H1 (cell line): ENCODE data around the gene NOL4L. TPM values are rescaled to one million over a fixed set of nuclear protein-coding genes. Genes with fewer than 3 reads are reported as not detected.

Experiments
- CTCF ChIA-PET: fragments of 300-600 bp; sonication (Branson Sonifier 250); formaldehyde crosslinking; loops from one replicate; lab custom pipeline; 2021; ENCODE audit not compliant: partially characterized antibody; lab: Charles Lee
- POLR2A ChIA-PET: fragments of 300-600 bp; sonication (Branson Sonifier 250); formaldehyde crosslinking; loops from one replicate; lab custom pipeline; 2021; ENCODE audit warnings: inconsistent platforms; ENCODE audit not compliant: partially characterized antibody; lab: Charles Lee
- DNase-seq, 2 experiments: peaks; one replicate each; pipeline versions ENCODE4 v3.0.0 to v3.0.0-alpha.2; 2010 to 2022; ENCODE audit warnings: low spot score in 2 of 2, low read depth in 1 of 2, mixed read lengths in 1 of 2
- FAIRE-seq: peaks from 2 replicates; lab custom pipeline; 2011; peaks lifted over from hg19 to GRCh38; lab: Jason Lieb, UNC
- H2AFZ ChIP-seq: 2 replicates; pipeline ENCODE4 v1.8.1; 2012; ENCODE audit warnings: low read length, inconsistent platforms
- H2AK5ac ChIP-seq: 2 replicates; pipeline ENCODE4 v1.6.1; 2013; ENCODE audit warnings: low read depth, low read length
- H2BK120ac ChIP-seq: replicated peaks from 2 replicates; pipeline ENCODE3; 2013; ENCODE audit warnings: low read depth, low read length, inconsistent platforms
- H2BK12ac ChIP-seq: 2 replicates; pipeline ENCODE4 v1.6.1; 2013; ENCODE audit warnings: low read depth, low read length
- H2BK15ac ChIP-seq: 2 replicates; pipeline ENCODE4 v1.6.1; 2013; ENCODE audit warnings: low read length
- H2BK20ac ChIP-seq: 2 replicates; pipeline ENCODE4 v1.6.1; 2013; ENCODE audit warnings: low read length
- H2BK5ac ChIP-seq: 2 replicates; pipeline ENCODE4 v1.6.1; 2013; ENCODE audit warnings: low read depth, low read length
- H3K14ac ChIP-seq: 2 replicates; pipeline ENCODE4 v1.6.1; 2013; ENCODE audit warnings: inconsistent platforms; ENCODE audit not compliant: insufficient read length
- H3K18ac ChIP-seq: 2 replicates; pipeline ENCODE4 v1.6.1; 2013; ENCODE audit warnings: low read length; ENCODE audit errors: extremely low read depth
- H3K23ac ChIP-seq: 2 replicates; pipeline ENCODE4 v1.6.1; 2013; ENCODE audit warnings: inconsistent platforms; ENCODE audit not compliant: insufficient read length
- H3K23me2 ChIP-seq: 2 replicates; pipeline ENCODE4 v1.6.1; 2013; ENCODE audit warnings: low read depth, low read length
- H3K27ac ChIP-seq: 2 replicates; pipeline ENCODE4 v1.6.1; 2011; ENCODE audit warnings: low read depth, low read length, inconsistent platforms
- H3K27me3 ChIP-seq, 4 experiments: replicated peaks in 1 of 4; 1 replicate in 1 of 4; 2 replicates in 3 of 4; pipeline versions ENCODE4 v1.6.1 to v1.8.1; 2011 to 2013; ENCODE audit warnings: low read length in 3 of 4, mild to moderate bottlenecking in 3 of 4, inconsistent platforms in 2 of 4, mixed read lengths in 2 of 4, moderate library complexity in 1 of 4; ENCODE audit not compliant: control insufficient read depth in 3 of 4, insufficient read depth in 3 of 4; ENCODE audit errors: extremely low read depth in 1 of 4
- H3K36me3 ChIP-seq, 4 experiments: 2 replicates each; pipeline versions ENCODE4 v1.6.1 to v1.8.1; 2011 to 2013; ENCODE audit warnings: mild to moderate bottlenecking in 4 of 4, low read length in 3 of 4, moderate library complexity in 2 of 4, control low read depth in 1 of 4, inconsistent platforms in 1 of 4; ENCODE audit not compliant: insufficient read depth in 4 of 4, control insufficient read depth in 2 of 4
- H3K4ac ChIP-seq: replicated peaks from 2 replicates; pipeline ENCODE3; 2013; ENCODE audit warnings: low read length, low read depth, mixed read lengths, inconsistent platforms; ENCODE audit not compliant: insufficient read length
- H3K4me1 ChIP-seq, 4 experiments: replicated peaks in 1 of 4; 1 replicate in 1 of 4; 2 replicates in 3 of 4; pipeline versions ENCODE4 v1.6.1 to v1.8.1; 2011 to 2013; ENCODE audit warnings: low read length in 3 of 4, inconsistent platforms in 2 of 4, mixed read lengths in 1 of 4; ENCODE audit not compliant: insufficient read depth in 4 of 4, control insufficient read depth in 3 of 4
- H3K4me2 ChIP-seq, 2 experiments: 2 replicates each; pipeline versions ENCODE4 v1.6.1 to v1.8.1; 2011 to 2013; ENCODE audit warnings: low read depth in 2 of 2, low read length in 2 of 2, control low read depth in 1 of 2, inconsistent platforms in 1 of 2, mild to moderate bottlenecking in 1 of 2; ENCODE audit not compliant: insufficient read depth in 1 of 2
- H3K4me3 ChIP-seq, 4 experiments: fragments of 200-600, 300-600 bp in 1 of 4; sonication (generic), shearing (Covaris generic), sonication (Bioruptor Twin) in 1 of 4; 2 replicates each; pipeline versions ENCODE4 v1.5.1 to v1.8.1; 2011 to 2016; ENCODE audit warnings: low read length in 4 of 4, low read depth in 3 of 4, control low read depth in 2 of 4, inconsistent platforms in 2 of 4, mild to moderate bottlenecking in 2 of 4, mixed read lengths in 1 of 4, moderate library complexity in 1 of 4; ENCODE audit not compliant: insufficient read depth in 2 of 4; ENCODE audit errors: extremely low read depth in 1 of 4
- H3K56ac ChIP-seq: replicated peaks from 2 replicates; pipeline ENCODE3; 2013; ENCODE audit warnings: low read depth, mild to moderate bottlenecking, mixed read lengths, low read length, inconsistent platforms; ENCODE audit not compliant: insufficient read length
- H3K79me1 ChIP-seq: 2 replicates; pipeline ENCODE4 v1.6.1; 2013; ENCODE audit warnings: low read depth, low read length, control low read depth
- H3K79me2 ChIP-seq, 2 experiments: 2 replicates each; pipeline versions ENCODE4 v1.6.1 to v1.8.1; 2012 to 2013; ENCODE audit warnings: low read length in 2 of 2, mild to moderate bottlenecking in 2 of 2, inconsistent platforms in 1 of 2; ENCODE audit not compliant: insufficient read depth in 2 of 2, control insufficient read depth in 1 of 2
- H3K9ac ChIP-seq, 4 experiments: replicated peaks in 1 of 4; 1 replicate in 1 of 4; 2 replicates in 3 of 4; pipeline versions ENCODE4 v1.6.1 to v1.8.1; 2011 to 2013; ENCODE audit warnings: low read depth in 3 of 4, low read length in 3 of 4, control low read depth in 2 of 4, mild to moderate bottlenecking in 2 of 4, moderate library complexity in 2 of 4, inconsistent platforms in 1 of 4; ENCODE audit errors: extremely low read depth in 1 of 4
- H3K9me3 ChIP-seq, 2 experiments: 2 replicates each; pipeline versions ENCODE4 v1.6.1 to v1.8.1; 2012 to 2013; ENCODE audit warnings: mild to moderate bottlenecking in 2 of 2, moderate library complexity in 2 of 2, control low read depth in 1 of 2, inconsistent platforms in 1 of 2, low read depth in 1 of 2, low read length in 1 of 2, mixed read lengths in 1 of 2; ENCODE audit not compliant: insufficient read depth in 2 of 2
- H4K20me1 ChIP-seq, 2 experiments: replicated peaks in 1 of 2; 2 replicates each; pipeline versions ENCODE3 to v1.8.1; 2011 to 2013; ENCODE audit warnings: inconsistent platforms in 2 of 2, low read length in 2 of 2, mild to moderate bottlenecking in 1 of 2; ENCODE audit not compliant: insufficient read depth in 2 of 2, control insufficient read depth in 1 of 2
- H4K5ac ChIP-seq: 2 replicates; pipeline ENCODE4 v1.6.1; 2013; ENCODE audit warnings: low read length, low read depth, mixed read lengths, inconsistent platforms; ENCODE audit not compliant: insufficient read length
- H4K8ac ChIP-seq: 2 replicates; pipeline ENCODE4 v1.8.0; 2013; ENCODE audit warnings: mild to moderate bottlenecking, moderate library complexity, low read length, inconsistent platforms; ENCODE audit not compliant: insufficient read depth; ENCODE audit errors: extremely low read depth
- H4K91ac ChIP-seq: replicated peaks from 2 replicates; pipeline ENCODE3; 2013; ENCODE audit warnings: low read length, mixed read lengths, inconsistent platforms; ENCODE audit not compliant: insufficient read length
- E2F6 ChIP-seq: IDR thresholded peaks from 2 replicates; pipeline ENCODE4 v1.6.1; 2012; ENCODE audit warnings: inconsistent platforms
- FOSL1 ChIP-seq: IDR thresholded peaks from 2 replicates; pipeline ENCODE4 v1.6.1; 2011; ENCODE audit warnings: mild to moderate bottlenecking, low read depth, low read length, moderate library complexity; ENCODE audit not compliant: insufficient read depth
- KDM1A ChIP-seq: fragments of 200-600, 300-600 bp; sonication (generic); IDR thresholded peaks from 2 replicates; pipeline ENCODE4 v1.7.1; 2016; ENCODE audit warnings: mild to moderate bottlenecking, low read length, borderline replicate concordance
- KDM4A ChIP-seq: IDR thresholded peaks from one replicate; pipeline ENCODE4 v1.7.1; 2012; ENCODE audit warnings: low read depth, mild to moderate bottlenecking, moderate library complexity, low read length, inconsistent platforms; ENCODE audit not compliant: severe bottlenecking
- PHF8 ChIP-seq: fragments of 200-600 bp; sonication (generic); conservative IDR thresholded peaks from 2 replicates; pipeline ENCODE4 v1.7.1; 2012; ENCODE audit warnings: low read depth, mild to moderate bottlenecking, inconsistent platforms, low read length, moderate library complexity
- POLR2A ChIP-seq, 2 experiments: IDR thresholded peaks; 1 replicate in 1 of 2; 2 replicates in 1 of 2; pipeline ENCODE4 v1.6.1; 2011; ENCODE audit warnings: low read depth in 2 of 2, low read length in 2 of 2, mild to moderate bottlenecking in 2 of 2; ENCODE audit errors: control extremely low read depth in 1 of 2
- POU5F1 ChIP-seq: IDR thresholded peaks from 2 replicates; pipeline ENCODE4 v1.6.1; 2011; ENCODE audit warnings: low read depth, mild to moderate bottlenecking, low read length, moderate library complexity
- ZNF274 ChIP-seq: IDR thresholded peaks from 2 replicates; pipeline ENCODE4 v1.7.0; 2012; ENCODE audit warnings: low read length, borderline replicate concordance; ENCODE audit errors: extremely low read depth
- WGBS, 2 experiments: shearing (Covaris generic) in 1 of 2; methylation state at CpG; one replicate each; pipeline versions ENCODE4 v1.1.6 to v1.1.7; 2013 to 2015; ENCODE audit warnings: low lambda C conversion rate in 2 of 2, mixed read lengths in 2 of 2, inconsistent platforms in 1 of 2, low coverage in 1 of 2, missing lambda C conversion rate in 1 of 2; ENCODE audit not compliant: insufficient replicate concordance in 2 of 2, insufficient coverage in 1 of 2, insufficient read length in 1 of 2; ENCODE audit errors: extremely low coverage in 1 of 2, missing lambda C conversion rate in 1 of 2; 5-methylcytosine and 5-hydroxymethylcytosine counted together
- polyA plus RNA-seq, 7 experiments: library from polyadenylated mRNA; depleted of rRNA in 3 of 7; stranded (reverse) in 5 of 7; unstranded in 2 of 7; fragments of >200 nt in 5 of 7; fragments of 200-250 nt in 2 of 7; gene quantifications; 1 replicate in 5 of 7; 2 replicates in 1 of 7; 4 replicates in 1 of 7; pipeline versions ENCODE4 v1.2.1 to v1.2.3, GENCODE V29; 2011 to 2013; ENCODE audit warnings: missing spikeins in 2 of 7, mixed read lengths in 2 of 7
- total RNA-seq: library from RNA; stranded (reverse); fragmentation: NEBNext Ultra II Directional; extraction: Animal tissue kit (Norgen Biotek cat#: 25700); gene quantifications from 2 replicates; pipeline ENCODE4 v1.2.1, GENCODE V29; 2021

NOL4L gene
- total and polyA plus RNA-seq, 2 of the 8 experiments (the other 6 are each of a cell fraction or from before 2014, with no cell fraction given) = 15.3 to 23.7 TPM

DNA sequence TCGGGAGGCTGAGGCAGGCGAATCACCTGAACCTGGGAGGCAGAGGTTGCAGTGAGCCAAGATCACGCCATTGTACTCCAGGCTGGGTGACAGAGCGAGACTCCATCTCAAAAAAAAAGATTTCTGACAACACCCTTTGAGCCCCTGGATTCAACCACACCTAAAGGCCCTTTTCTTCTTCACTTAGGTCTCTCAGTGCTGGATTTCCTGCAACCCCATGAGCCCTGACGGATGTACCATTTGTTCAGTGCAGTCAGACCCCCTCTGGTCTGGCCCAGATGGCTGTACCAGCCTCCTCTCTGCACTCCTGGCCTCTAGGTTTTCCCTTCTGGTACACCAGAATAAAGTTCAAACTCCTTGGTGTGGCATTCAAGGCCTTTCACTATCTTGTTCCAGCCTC lies 9.1 kb upstream of the NOL4L start:
- CTCF ChIA-PET = no interaction called here

More for the DNA sequence above, 9.1 kb upstream of the NOL4L start:
- H3K4me1 ChIP-seq = no peaks in the 10 kb centered on the region
- POLR2A ChIA-PET = no interaction called here
- no peak overlapping the region for H2BK5ac ChIP-seq
- no peak overlapping the region for H4K91ac ChIP-seq
- H4K8ac ChIP-seq = no peak overlapping the region
- H3K4me2 ChIP-seq = no peak overlapping the region
- no peak overlapping the region for H4K5ac ChIP-seq
- H2BK120ac ChIP-seq = no peak overlapping the region
- H3K23ac ChIP-seq = no peak overlapping the region
- no peak overlapping the region for H3K18ac ChIP-seq
- no peak overlapping the region for H2BK12ac ChIP-seq
- H3K9me3 ChIP-seq = no peaks in the 10 kb centered on the region
- H3K56ac ChIP-seq = no peak overlapping the region
- no peaks in the 10 kb centered on the region for H3K79me1 ChIP-seq
- H3K14ac ChIP-seq = no peak overlapping the region
- no peak for TF ChIP-seq PHF8
- TF ChIP-seq FOSL1 = no peak
- no peak for TF ChIP-seq KDM1A
- TF ChIP-seq KDM4A = no peak
- TF ChIP-seq POLR2A (IDR thresholded peaks at IDR 0.05; ENCODE audit: control extremely low read depth in 1 of 2, low read depth in 2 of 2, low read length in 2 of 2) = no peak
- TF ChIP-seq ZNF274 = no peak
- no peak for TF ChIP-seq E2F6
- no peak for TF ChIP-seq POU5F1
- H2BK15ac ChIP-seq = no peak overlapping the region
- FAIRE-seq = no peak
- no peak overlapping the region for H3K4me3 ChIP-seq
- no peak overlapping the region for H3K9ac ChIP-seq
- H2AFZ ChIP-seq = no peak overlapping the region
- no peak overlapping the region for H2BK20ac ChIP-seq
- WGBS, 2 experiments = 90% methylated on average over 5 of the region's 5 CpGs; no CpG with 5 or more reads in 1 of the 2 experiments
- H3K79me2 ChIP-seq = no peaks in the 10 kb centered on the region
- H2AK5ac ChIP-seq = no peak overlapping the region
- H3K23me2 ChIP-seq = no peaks in the 10 kb centered on the region
- no peak overlapping the region for H3K4ac ChIP-seq
- H4K20me1 ChIP-seq = peaks cover 0 to 3% of the 10 kb centered on the region in 2 experiments
- H3K27ac ChIP-seq = no peak overlapping the region
- H3K27me3 ChIP-seq = no peaks in the 10 kb centered on the region
- no peaks in the 10 kb centered on the region for H3K36me3 ChIP-seq
- no peak for DNase-seq
